ENCODE results near the gene SPON1. TPM values are rescaled to one million over a fixed set of nuclear protein-coding genes. Genes with fewer than 3 reads are reported as not detected.

SPON1 gene
- total and polyA plus RNA-seq, 2 donors (not counting 1 experiment from before 2014, with no cell fraction given): 0.30 TPM; not detected in 1

DNA sequence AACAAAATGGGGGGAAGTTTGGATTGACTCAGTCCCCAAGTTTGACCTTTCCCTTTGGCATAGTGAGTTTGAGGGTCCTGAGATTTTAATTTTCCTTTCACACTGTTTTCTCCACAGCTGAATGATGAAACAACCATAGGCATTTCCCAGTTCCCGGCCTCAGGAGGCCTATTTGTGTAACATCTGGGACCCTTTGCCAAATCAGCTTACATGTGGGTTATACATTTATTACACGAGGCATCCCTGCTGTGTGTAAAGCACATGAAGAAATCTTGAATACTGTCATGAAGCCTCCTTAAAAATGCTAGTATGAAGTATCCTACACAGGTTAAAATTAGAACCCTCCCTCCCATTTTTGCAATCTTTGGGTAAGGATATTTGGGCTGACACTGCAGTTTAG lies 44.6 kb upstream of the SPON1 start:
- no CpG with 5 or more reads among the region's 2 CpGs for WGBS (ENCODE audit: insufficient coverage)
- H3K9ac ChIP-seq (ENCODE audit: low read length): no peak overlapping the region
- peaks cover 0 to 3% (median 0%) of the 10 kb centered on the region in 4 experiments for H3K27me3 ChIP-seq (replicated peaks in 1 of 4; ENCODE audit: control extremely low read depth in 1 of 4, control insufficient read depth in 3 of 4, insufficient read depth in 4 of 4, low read length in 3 of 4)
- peaks cover 23% of the 10 kb centered on the region for H3K27me3 Mint-ChIP-seq
- no peaks in the 10 kb centered on the region for H3K9me3 ChIP-seq (ENCODE audit: control extremely low read depth in 1 of 3, control insufficient read depth in 2 of 3, insufficient read depth in 1 of 3, low read length in 2 of 3)
- no peaks in the 10 kb centered on the region for H3K9me3 Mint-ChIP-seq (ENCODE audit: insufficient read depth)
- H3K27ac Mint-ChIP-seq: no peak overlapping the region
- H2AFZ ChIP-seq (ENCODE audit: insufficient read depth, low read depth, low read length, poor library complexity, severe bottlenecking): no peak overlapping the region
- H3K4me3 ChIP-seq (ENCODE audit: control extremely low read depth in 1 of 5, extremely low read depth in 1 of 5, insufficient read depth in 1 of 5, low read depth in 2 of 5, low read length in 4 of 5): no peak overlapping the region
- ChIA-PET POLR2A (no interaction called here), CTCF (no interaction called here)
- no peaks in the 10 kb centered on the region for H3K36me3 ChIP-seq (replicated peaks in 1 of 2; ENCODE audit: control extremely low read depth in 1 of 2, control insufficient read depth in 1 of 2, extremely low read depth in 1 of 2, insufficient read depth in 2 of 2, low read length in 1 of 2)
- peaks cover 5 to 6% of the 10 kb centered on the region in 2 donors for H3K4me1 ChIP-seq (ENCODE audit: control insufficient read depth in 2 of 2, insufficient read depth in 2 of 2, low read length in 2 of 2)
- ATAC-seq (ENCODE audit: low read depth) (no peak), DNase-seq (no peak)
- no peak overlapping the region for H3K4me3 Mint-ChIP-seq
- no peak overlapping the region for H3K27ac ChIP-seq (ENCODE audit: low read length in 2 of 2)
- TF ChIP-seq CTCF (IDR thresholded peaks at IDR 0.05) (no peak), EZH2 (IDR thresholded peaks at IDR 0.05; ENCODE audit: borderline replicate concordance, insufficient read depth, low read depth, low read length, poor library complexity, severe bottlenecking) (no peak)
- no peak overlapping the region for H3K4me2 ChIP-seq (replicated peaks; ENCODE audit: low read depth, low read length, poor library complexity, severe bottlenecking)
- peaks cover 10% of the 10 kb centered on the region for H3K4me1 Mint-ChIP-seq
- H4K20me1 ChIP-seq (ENCODE audit: control insufficient read depth, insufficient read depth, low read length, poor library complexity, severe bottlenecking): no peaks in the 10 kb centered on the region
- intact Hi-C loops (cut with micrococcal nuclease): no loop called here
- H3K79me2 ChIP-seq (ENCODE audit: control insufficient read depth, insufficient read depth, low read length): no peaks in the 10 kb centered on the region

GRCh38 chr11:13920756-13921155 lies 41.8 kb upstream of the SPON1 start:
- no peaks in the 10 kb centered on the region for H3K36me3 ChIP-seq (replicated peaks in 1 of 2; ENCODE audit: control extremely low read depth in 1 of 2, control insufficient read depth in 1 of 2, extremely low read depth in 1 of 2, insufficient read depth in 2 of 2, low read length in 1 of 2)
- no peaks in the 10 kb centered on the region for H3K9me3 Mint-ChIP-seq (ENCODE audit: insufficient read depth)
- H3K9me3 ChIP-seq (ENCODE audit: control extremely low read depth in 1 of 3, control insufficient read depth in 2 of 3, insufficient read depth in 1 of 3, low read length in 2 of 3): no peaks in the 10 kb centered on the region
- CTCF ChIA-PET: interaction anchor here (0.6 to 1.6 kb wide), 2 partner anchors 145 to 148 kb away, joined by 3 to 5 read pairs; no protein-coding TSS in a partner anchor
- no peak for TF ChIP-seq CTCF (IDR thresholded peaks at IDR 0.05)
- no peak overlapping the region for H2AFZ ChIP-seq (ENCODE audit: insufficient read depth, low read depth, low read length, poor library complexity, severe bottlenecking)
- no peak overlapping the region for H3K4me3 ChIP-seq (ENCODE audit: control extremely low read depth in 1 of 5, extremely low read depth in 1 of 5, insufficient read depth in 1 of 5, low read depth in 2 of 5, low read length in 4 of 5)
- no peaks in the 10 kb centered on the region for H3K79me2 ChIP-seq (ENCODE audit: control insufficient read depth, insufficient read depth, low read length)
- WGBS (ENCODE audit: insufficient coverage): no CpG with 5 or more reads among the region's 3 CpGs
- H3K27ac Mint-ChIP-seq: no peak overlapping the region
- H3K4me2 ChIP-seq (replicated peaks; ENCODE audit: low read depth, low read length, poor library complexity, severe bottlenecking): no peak overlapping the region
- no peak overlapping the region for H3K9ac ChIP-seq (ENCODE audit: low read length)
- peaks cover 33% of the 10 kb centered on the region in 2 donors for H3K4me1 ChIP-seq (ENCODE audit: control insufficient read depth in 2 of 2, insufficient read depth in 2 of 2, low read length in 2 of 2)
- peaks cover 37% of the 10 kb centered on the region for H3K4me1 Mint-ChIP-seq
- H3K4me3 Mint-ChIP-seq: no peak overlapping the region
- POLR2A ChIA-PET: no interaction called here
- peaks cover 23% of the 10 kb centered on the region for H3K27me3 Mint-ChIP-seq
- ATAC-seq (ENCODE audit: low read depth) (no peak), DNase-seq (no peak)
- peaks cover 0 to 3% (median 0%) of the 10 kb centered on the region in 4 experiments for H3K27me3 ChIP-seq (replicated peaks in 1 of 4; ENCODE audit: control extremely low read depth in 1 of 4, control insufficient read depth in 3 of 4, insufficient read depth in 4 of 4, low read length in 3 of 4)
- intact Hi-C loops (cut with micrococcal nuclease): no loop called here
- no peak overlapping the region for H3K27ac ChIP-seq (ENCODE audit: low read length in 2 of 2)
- no peaks in the 10 kb centered on the region for H4K20me1 ChIP-seq (ENCODE audit: control insufficient read depth, insufficient read depth, low read length, poor library complexity, severe bottlenecking)

Data from B cell (primary cell).